ENCODE measurements around the gene NRGN.

GRCh38 chr11:124724979-124725718 is 14.6 kb upstream of the NRGN start:
- TF ChIP-seq, protein P1, sequence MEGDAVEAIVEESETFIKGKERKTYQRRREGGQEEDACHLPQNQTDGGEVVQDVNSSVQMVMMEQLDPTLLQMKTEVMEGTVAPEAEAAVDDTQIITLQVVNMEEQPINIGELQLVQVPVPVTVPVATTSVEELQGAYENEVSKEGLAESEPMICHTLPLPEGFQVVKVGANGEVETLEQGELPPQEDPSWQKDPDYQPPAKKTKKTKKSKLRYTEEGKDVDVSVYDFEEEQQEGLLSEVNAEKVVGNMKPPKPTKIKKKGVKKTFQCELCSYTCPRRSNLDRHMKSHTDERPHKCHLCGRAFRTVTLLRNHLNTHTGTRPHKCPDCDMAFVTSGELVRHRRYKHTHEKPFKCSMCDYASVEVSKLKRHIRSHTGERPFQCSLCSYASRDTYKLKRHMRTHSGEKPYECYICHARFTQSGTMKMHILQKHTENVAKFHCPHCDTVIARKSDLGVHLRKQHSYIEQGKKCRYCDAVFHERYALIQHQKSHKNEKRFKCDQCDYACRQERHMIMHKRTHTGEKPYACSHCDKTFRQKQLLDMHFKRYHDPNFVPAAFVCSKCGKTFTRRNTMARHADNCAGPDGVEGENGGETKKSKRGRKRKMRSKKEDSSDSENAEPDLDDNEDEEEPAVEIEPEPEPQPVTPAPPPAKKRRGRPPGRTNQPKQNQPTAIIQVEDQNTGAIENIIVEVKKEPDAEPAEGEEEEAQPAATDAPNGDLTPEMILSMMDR (IDR thresholded peaks at IDR 0.05): no peak
- TF ChIP-seq POLR2A (IDR thresholded peaks at IDR 0.05): no peak
